ENCODE results near the gene SLC34A3. TPM values are rescaled to one million over a fixed set of nuclear protein-coding genes. Genes with fewer than 3 reads are reported as not detected.

SLC34A3 gene
- total RNA-seq: not detected

DNA sequence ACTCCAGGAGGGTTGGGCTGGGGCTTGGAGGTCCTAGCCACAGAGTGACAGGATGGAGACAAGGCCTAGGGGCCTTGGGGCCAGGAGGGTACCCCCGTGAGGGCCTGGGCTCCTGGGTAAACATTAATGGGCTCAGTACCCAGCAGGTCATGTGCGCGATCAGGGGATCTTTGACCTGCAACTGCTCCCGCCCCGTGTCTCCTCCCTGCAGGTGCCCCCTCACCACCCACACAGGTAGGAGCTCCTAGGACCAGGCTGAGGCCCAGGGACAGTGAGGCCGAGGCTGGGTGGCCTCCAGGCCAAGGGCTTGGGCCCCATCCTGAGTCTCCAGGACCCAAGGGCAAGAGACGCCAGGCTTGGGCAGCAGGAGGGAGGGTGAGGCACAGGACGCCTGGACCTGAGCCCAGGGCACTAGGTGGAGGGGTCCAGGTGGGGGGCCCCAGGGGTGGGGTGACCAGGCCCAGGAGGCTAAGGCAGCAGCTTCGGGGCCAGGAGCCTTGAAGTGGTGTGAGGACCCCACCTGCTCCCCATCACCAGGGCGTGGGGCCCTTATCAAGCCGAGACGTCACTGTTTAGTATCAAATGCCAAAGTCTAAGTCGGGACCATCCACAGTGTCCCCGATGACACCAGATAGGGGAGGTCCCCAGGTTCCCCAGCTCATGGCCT, at the start of gene SLC34A3:
SLC34A3 (plus strand) TSS at position 197 of the 667 bp plus-strand sequence. CDS start 802 bp downstream, outside the sequence.
- Histone ChIP-seq H3K4me3 (no peak within 1 kb of the TSS), H3K9me3 (no peaks in the 10 kb centered on the region), H3K27me3 (peaks cover 0 to 88% (median 48%) of the 10 kb centered on the region in 4 donors), H3K27ac (replicated peaks in 1 of 4) (no peak within 1 kb of the TSS), H3K4me1 (peaks cover 3 to 26% (median 17%) of the 10 kb centered on the region in 4 donors), H3K36me3 (no peaks in the 10 kb centered on the region)
- intact Hi-C loops (cut with DNase I): no loop called here
- DNase-seq (ENCODE audit: extremely low spot score): no peak
- WGBS: 73% methylated on average over 2 of the region's 14 CpGs
- TF ChIP-seq, protein P1, sequence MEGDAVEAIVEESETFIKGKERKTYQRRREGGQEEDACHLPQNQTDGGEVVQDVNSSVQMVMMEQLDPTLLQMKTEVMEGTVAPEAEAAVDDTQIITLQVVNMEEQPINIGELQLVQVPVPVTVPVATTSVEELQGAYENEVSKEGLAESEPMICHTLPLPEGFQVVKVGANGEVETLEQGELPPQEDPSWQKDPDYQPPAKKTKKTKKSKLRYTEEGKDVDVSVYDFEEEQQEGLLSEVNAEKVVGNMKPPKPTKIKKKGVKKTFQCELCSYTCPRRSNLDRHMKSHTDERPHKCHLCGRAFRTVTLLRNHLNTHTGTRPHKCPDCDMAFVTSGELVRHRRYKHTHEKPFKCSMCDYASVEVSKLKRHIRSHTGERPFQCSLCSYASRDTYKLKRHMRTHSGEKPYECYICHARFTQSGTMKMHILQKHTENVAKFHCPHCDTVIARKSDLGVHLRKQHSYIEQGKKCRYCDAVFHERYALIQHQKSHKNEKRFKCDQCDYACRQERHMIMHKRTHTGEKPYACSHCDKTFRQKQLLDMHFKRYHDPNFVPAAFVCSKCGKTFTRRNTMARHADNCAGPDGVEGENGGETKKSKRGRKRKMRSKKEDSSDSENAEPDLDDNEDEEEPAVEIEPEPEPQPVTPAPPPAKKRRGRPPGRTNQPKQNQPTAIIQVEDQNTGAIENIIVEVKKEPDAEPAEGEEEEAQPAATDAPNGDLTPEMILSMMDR (IDR thresholded peaks at IDR 0.05): no peak
- TF ChIP-seq POLR2AphosphoS5 (IDR thresholded peaks at IDR 0.05) (no peak), EP300 (IDR thresholded peaks at IDR 0.05) (no peak), POLR2A (IDR thresholded peaks at IDR 0.05; ENCODE audit: low read depth) (no peak)

DNA sequence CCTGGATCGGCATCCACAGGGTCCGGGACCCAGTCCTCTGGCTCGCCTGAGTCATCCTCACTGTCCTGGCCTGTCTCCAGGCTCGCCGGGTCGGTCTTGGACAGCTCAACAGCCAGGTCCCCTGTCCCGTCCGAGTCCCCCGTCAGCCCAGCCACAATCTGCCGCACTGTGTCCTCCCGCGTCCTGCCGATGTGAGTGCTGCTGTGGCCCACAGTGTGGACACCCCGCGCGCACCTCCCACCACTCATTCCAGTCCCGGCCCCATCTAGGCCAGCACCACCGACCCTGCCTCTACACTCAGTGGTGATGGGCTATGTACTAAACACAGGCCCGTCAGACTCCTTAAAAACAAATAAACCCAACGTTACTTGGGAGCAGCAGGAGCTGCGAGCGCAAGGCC, 49.0 kb upstream of the SLC34A3 start:
- no peak for DNase-seq (ENCODE audit: extremely low spot score)
- peaks cover 57 to 99% (median 91%) of the 10 kb centered on the region in 4 donors for H3K36me3 ChIP-seq
- H3K27ac ChIP-seq (replicated peaks in 1 of 4): no peak overlapping the region
- H3K27me3 ChIP-seq: no peaks in the 10 kb centered on the region
- no peak overlapping the region for H3K4me3 ChIP-seq
- TF ChIP-seq POLR2A (IDR thresholded peaks at IDR 0.05; ENCODE audit: low read depth) (no peak), POLR2AphosphoS5 (IDR thresholded peaks at IDR 0.05) (no peak), EP300 (IDR thresholded peaks at IDR 0.05) (no peak)
- TF ChIP-seq, protein P1 (IDR thresholded peaks at IDR 0.05): no peak
- no peaks in the 10 kb centered on the region for H3K9me3 ChIP-seq
- H3K4me1 ChIP-seq: peaks cover 7 to 26% (median 17%) of the 10 kb centered on the region in 4 donors
- WGBS: 95% methylated on average over 19 of the region's 22 CpGs
- intact Hi-C loops (cut with DNase I): no loop called here

DNA sequence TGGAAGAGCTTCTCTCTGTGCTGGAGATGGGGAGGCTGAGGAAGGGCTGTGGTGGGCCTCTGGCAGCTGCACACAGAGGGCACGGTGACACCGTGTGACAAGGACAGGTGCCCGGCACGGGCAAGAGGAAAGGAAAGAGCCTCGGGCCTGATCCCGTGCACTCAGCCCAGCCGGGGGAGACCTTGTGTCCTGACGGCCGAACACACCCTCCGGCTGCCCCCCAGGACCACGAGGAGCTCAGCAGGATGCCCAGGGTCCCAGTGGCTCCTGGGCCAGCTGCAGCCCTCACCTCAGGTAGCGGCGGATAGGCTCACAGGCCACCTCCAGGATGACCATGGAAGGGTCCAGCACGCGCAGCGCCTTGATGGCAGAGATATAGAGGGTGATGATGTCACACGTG, 47.9 kb upstream of the SLC34A3 start:
- Histone ChIP-seq H3K36me3 (peaks cover 57 to 94% (median 85%) of the 10 kb centered on the region in 4 donors), H3K27ac (replicated peaks in 1 of 4) (no peak overlapping the region), H3K4me1 (peaks cover 19 to 38% (median 28%) of the 10 kb centered on the region in 4 donors), H3K9me3 (no peaks in the 10 kb centered on the region), H3K4me3 (no peak overlapping the region), H3K27me3 (no peaks in the 10 kb centered on the region)
- intact Hi-C loops (cut with DNase I): no loop called here
- DNase-seq (ENCODE audit: extremely low spot score): no peak
- 83% methylated on average over 6 of the region's 17 CpGs for WGBS
- TF ChIP-seq POLR2AphosphoS5 (IDR thresholded peaks at IDR 0.05) (no peak), POLR2A (IDR thresholded peaks at IDR 0.05; ENCODE audit: low read depth) (no peak), EP300 (IDR thresholded peaks at IDR 0.05) (no peak)
- TF ChIP-seq, protein P1 (IDR thresholded peaks at IDR 0.05): no peak

DNA sequence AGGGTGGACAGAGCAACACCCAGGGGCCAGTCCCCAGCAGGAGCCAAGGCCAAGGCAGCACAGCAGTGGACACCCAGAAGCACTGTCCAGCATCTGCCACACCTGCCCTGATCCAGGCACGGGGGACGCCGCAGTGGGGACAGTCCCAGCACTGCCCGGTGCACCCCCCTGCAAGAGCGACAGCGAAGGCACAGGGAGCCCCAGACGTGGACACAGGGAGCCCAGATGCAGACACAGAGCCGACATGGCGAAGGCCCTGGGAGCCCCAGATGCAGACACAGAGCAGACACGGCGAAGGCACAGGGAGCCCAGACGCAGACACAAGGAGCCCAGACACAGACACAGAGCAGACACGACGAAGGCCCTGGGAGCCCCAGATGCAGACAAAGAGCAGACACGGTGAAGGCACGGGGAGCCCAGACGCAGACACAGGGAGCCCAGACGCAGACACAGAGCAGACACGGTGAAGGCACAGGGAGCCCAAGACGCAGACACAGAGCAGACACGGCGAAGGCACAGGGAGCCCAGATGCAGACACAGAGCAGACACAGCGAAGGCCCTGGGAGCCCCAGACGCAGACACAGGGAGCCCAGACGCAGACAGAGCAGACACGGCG, 46.6 kb upstream of the SLC34A3 start:
- intact Hi-C loops (cut with DNase I): no loop called here
- Histone ChIP-seq H3K4me1 (peaks cover 21 to 44% (median 32%) of the 10 kb centered on the region in 4 donors), H3K27ac (replicated peaks in 1 of 4) (no peak overlapping the region), H3K27me3 (no peaks in the 10 kb centered on the region), H3K36me3 (peaks cover 57 to 82% (median 74%) of the 10 kb centered on the region in 4 donors), H3K9me3 (no peaks in the 10 kb centered on the region), H3K4me3 (no peak overlapping the region)
- TF ChIP-seq POLR2A (IDR thresholded peaks at IDR 0.05; ENCODE audit: low read depth) (no peak), POLR2AphosphoS5 (IDR thresholded peaks at IDR 0.05) (no peak), EP300 (IDR thresholded peaks at IDR 0.05) (no peak)
- TF ChIP-seq, protein P1 (IDR thresholded peaks at IDR 0.05): no peak
- DNase-seq (ENCODE audit: extremely low spot score): no peak
- WGBS: 90% methylated on average over 24 of the region's 27 CpGs
